Skin of body (tissue), 2 donors: ENCODE results near the gene DISC1. TPM values are rescaled to one million over a fixed set of nuclear protein-coding genes. Genes with fewer than 3 reads are reported as not detected.

ENCODE experiments used
- DNase-seq: peaks from one replicate; lab custom pipeline; 2025; lab: John Stamatoyannopoulos, UW
- total RNA-seq: library from RNA; depleted of rRNA; stranded (reverse); fragments of >200 nt; gene quantifications from one replicate; pipeline ENCODE4 v1.2.3, GENCODE V29; 2014

The DISC1 gene
- total RNA-seq, 1 donor from 2014 or later, result 13.9 TPM

DNA sequence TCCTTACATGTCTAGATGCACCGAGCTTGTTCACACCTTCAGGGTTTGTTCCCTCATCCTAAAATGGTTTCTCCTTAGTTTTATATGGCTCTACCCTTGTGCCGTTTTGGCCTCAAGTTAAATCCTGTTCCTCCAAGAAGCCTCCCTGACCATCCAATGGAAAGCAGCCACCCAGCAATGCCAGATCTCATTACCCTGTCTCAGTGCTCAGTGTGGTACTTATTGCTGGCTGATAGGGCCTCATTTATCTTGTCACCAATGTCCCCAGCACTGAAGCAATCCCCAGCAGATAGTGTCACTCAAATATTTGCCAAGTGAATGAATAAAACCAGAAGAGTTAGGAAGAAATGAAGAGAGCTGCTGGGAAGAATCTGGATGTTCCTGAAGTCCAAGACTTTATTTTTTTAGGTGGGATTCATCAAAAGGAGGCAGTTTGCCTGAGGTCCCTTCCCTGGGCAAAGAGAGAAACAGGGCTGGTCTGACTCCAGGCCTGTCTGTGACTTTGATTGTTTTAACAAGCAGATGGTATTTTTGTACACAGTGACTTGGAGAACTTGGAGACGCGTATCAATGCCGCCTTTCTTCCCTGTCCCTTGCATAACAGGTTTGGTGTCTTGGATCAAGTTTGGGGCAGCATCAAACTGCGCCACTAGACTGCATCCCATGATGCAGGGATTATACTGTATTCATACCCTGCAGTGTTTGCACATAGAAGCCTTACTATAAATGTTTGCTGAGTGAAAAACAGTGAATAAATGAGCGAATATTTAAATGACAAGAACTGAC is 221.2 kb downstream of the DISC1 start:
- no peak for DNase-seq

DNA sequence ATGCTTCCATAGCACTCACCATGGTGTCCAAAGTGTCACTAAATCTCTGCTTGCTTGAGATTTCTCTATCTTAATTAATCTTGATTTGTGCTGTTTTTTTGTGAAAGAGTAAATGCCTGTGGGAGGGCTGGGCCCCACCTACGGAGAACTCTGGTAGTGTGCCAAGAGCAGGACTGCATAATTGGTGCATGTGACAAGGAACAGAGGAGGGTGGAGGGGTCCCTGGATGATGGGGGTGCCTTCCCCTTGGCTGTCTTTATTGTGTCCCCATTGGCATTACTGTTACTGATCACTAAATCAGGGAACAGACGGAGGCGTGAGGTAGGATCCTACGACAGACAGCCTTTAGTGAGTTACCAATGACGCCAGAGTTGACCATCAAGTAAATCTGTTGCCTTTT is 223.4 kb downstream of the DISC1 start:
- no peak for DNase-seq

DNA sequence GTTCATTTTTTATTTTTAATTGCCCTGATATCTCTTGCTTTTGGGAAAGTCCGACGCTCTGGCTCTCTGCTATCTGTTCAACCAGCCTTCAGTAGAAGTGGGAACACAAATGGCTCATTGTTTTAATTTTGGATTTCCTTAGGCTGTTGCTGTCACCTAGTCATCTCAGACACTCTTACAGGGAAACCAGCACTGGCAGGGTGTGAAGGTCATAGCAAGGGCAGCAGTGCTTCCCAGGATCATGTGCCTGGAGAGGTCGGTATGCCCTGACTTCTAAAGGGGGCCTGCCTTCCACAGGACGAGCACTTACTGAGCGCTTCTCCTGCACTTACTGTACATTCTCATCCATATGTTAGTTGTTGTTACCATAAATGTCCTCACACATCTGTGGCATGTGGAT is 224.2 kb downstream of the DISC1 start:
- no peak for DNase-seq

DNA sequence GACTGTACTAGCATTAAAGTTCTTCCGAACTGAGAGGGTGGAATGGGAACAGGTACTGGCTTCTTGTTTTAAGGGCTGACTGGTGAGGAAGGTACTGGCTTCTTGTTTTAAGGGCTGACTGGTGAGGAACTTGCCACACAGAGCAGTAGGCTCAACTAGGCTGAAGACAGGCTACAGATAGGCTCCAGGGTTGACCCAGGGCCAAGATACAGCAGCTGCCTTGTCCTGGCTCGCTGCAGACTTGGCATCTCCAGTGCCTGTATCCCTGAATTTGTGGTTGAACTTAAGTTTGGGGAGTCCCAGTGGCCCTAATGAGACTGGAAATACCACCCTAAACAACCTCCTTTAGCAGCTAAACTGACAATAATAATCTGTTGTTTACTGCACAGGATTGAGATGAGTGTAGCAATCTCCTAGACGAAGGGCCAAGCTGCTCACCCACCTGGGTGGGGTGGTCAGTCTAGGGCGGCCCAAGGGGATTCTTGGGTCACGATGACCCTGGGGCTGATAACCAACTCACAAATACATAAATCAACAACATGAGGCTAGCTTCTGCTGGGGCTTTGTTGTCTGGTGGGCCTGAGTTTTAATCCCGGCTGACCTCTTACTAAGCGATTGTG is 227.1 kb downstream of the DISC1 start:
- no peak for DNase-seq

DNA sequence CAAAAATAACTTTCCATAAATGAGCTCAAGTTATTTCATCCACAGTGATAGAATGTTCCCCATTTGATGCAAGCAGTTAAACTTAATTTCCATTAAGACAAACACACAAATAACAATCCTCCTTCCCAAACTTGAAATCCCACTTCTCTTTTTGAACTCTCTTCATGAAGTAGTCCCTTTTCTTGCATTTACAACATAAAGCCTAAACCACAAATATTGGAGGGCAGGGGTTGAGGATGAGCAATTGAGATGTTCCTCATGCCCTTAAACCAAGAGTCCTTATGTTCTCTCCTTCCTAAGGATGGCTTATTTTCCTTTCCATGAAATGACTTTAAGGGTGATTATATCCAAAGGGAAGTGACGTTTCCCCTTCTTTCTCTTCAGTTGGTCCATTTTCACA is 228.8 kb downstream of the DISC1 start:
- DNase-seq, result no peak

DNA sequence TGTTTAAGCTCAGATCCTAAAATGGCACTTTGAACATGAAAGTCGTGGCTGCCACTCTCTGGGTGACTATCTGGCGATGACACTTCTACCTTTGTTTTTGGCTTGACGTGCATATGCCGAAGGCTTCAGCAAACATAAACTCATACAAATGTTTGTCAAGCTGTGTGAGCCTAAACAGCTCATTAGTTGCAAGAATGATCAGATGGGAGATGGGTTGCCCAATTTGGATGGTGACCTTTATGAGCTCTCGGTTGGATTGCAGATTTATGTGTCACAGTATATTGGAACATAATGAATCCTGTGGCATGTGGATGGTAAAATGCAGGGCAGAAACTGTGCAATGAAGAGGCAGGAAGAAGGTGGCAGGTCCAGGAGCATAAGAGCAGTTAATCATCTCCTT is 229.3 kb downstream of the DISC1 start:
- DNase-seq, result no peak

DNA sequence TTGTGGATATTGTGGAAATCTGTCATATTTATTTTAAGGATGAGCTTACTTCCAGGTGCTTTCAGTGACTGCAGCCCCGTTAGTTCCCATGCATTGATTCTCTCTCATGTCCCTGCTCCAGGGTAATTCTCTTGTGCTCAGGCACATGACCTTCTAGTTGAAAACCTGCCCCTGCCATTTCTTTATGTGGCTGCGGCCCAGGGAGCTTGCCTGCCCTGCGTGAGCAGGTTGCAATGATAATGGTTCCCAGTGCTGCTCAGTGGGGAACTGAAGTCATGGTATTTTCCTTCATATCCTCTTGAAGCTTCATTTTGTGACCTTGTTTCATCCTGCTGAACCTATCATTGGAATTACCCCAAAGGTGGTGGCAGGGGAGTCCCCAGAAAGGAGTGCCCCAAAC is 229.8 kb downstream of the DISC1 start:
- DNase-seq, result no peak

DNA sequence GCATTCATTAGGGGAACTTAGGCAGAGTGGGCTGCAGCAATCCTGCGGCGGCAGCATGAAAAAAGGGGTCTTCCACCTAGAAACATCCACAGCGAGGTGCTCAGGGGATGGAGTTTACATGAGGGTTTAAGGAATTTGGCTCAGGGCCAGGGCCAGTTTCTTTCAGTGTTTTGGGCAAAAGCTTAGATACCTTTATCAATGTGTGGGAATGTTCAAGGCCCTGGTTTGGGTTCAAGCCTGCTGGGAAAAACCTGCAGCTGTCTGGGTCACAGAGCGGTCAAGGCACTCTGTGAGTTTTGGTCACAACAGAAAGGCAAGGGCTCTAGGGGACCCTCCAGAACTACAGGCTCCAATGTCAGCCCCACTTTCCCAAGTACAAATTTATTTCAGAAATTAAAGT is 230.3 kb downstream of the DISC1 start:
- no peak for DNase-seq

DNA sequence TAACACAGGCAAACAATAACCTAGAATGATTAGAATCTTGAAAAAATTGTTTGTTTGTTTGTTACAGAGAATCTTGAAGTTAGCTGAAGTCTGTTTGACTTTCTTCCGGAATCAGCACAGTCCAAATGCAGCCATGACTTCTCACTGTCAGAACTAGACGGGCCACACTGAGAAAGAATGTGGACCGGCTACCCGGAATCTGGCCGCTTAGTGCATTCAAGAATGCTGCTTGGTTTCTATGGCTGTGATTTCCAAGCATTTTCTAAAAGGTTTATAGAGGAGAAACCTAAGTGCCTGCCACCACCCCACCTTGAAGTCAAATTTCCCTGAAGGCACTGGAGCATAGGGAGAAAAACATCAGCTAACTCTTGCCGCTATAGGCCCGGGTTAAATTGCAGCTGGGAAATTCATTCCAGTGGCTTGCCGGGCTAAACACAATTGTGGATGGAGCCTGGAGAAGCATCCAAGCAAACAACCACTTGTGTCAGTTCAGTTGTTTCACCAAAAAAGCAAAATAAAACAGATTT is 231.1 kb downstream of the DISC1 start:
- DNase-seq, result no peak

DNA sequence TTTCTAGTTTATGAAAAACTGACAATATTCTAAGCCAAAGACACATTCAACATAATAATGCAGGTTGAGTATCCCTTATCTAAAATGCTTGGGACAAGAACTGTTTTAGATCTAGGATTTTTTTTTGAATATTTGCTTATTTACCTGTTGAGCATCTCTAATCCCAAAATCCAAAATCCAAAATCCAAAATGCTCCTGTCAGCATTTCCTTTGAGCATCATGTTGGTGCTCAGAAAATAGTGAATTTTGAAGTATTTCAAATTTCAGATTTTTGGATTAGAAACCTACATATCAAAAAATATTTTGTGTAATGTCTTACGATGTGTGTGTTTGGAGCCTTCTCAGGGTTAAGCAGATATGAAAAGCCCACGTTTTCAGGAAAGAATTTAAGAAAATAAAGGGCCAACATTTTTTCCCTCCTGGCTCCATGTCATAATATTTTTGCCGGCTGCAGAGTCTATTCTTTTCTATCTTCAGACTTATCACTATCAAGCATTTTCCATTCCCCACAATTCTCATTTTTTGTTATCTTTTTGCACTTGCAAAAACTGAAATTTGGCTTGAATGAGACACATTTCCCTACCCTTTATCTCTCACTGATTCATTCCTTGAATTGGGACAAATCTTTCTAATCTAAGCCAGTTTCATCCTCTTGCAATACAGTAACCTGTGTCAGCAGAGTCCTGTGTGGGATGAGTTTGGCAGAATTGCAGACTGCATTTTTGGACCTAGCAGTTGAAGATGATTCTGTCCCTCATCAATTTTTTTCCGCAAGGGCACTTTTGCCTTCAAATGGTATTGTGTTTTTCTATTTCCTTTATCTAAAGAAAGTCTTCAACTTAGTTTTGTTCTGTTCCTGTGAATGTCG is 233.9 kb downstream of the DISC1 start:
- DNase-seq, result no peak

DNA sequence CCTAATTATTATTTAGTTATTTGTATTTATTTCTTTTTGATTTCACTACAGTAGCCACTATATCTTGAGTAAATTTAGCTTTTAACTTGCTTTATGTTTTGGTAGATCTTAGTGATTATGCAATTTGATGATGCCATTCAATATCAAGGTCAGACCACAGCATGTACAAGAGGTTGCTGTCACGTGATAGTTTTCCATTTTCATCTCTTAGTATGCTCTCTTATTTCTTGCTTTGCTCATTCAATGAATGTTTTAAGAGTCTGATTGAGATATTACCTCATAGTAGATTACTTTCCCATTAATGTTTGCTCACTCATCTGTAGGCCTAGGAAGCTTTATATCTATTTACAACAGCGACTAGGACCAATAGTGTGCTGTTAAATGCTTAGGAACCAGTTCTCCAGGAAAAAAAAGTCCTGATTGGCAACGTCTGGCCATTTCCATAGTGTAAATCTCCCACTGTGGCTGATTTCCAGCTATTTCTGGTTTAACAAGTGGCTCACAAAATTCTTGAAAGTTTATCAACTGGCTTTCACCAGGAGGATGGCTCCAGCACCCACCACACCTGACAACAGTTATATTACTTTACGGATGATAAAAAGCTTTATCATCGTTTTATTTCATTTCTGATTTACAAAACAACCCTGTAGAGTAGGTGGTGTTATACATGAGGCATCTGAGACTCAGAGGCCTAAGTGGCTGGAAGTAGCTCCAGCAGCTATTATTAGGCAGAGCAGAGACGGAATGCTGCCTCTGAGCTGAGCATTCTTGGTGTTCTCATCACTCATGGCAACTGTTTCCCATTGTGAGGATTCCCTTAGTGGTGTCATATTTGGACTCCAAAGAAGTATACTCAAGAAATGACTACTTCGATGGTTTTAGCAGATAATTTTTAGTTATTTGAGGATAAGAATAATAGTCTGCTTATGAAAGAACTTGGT is 235.2 kb downstream of the DISC1 start:
- peak; percentile 33 for DNase-seq

DNA sequence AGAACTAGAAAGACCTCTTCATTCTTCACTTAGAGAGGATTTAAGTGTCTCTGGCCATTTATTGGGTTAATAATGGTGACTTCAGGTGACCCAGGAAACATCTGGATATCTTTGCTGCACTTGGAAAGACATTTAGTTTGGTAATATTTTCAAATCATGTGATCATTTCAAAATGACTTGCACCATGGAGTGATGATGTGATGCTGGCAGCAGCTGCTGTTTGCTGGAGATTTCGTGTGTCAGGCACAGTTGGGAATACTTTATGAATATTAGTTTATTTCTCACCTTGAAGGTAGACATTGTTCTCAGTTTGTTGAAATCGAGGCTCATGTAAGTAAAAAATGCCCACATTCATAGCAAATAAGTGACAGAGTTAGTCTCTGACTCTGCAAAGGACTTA is 236.0 kb downstream of the DISC1 start:
- no peak for DNase-seq

DNA sequence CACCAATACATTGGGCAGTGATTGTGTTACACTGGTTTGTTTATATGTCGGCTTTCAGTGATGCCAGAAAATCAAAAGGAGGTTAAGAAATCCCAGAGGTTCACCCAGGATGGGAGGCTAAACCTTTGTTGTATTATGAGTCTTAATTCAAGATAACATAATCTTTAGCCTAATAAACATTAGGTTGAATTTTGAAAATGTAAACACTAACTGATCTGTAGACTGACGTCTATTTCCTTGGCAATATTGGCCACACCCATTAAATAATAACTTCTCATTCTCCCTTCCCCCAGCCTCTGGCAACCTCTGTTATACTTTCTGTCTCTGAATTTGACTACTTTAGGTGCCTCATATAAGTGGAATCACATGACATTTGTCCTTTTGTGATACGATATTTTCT is 238.7 kb downstream of the DISC1 start:
- no peak for DNase-seq

DNA sequence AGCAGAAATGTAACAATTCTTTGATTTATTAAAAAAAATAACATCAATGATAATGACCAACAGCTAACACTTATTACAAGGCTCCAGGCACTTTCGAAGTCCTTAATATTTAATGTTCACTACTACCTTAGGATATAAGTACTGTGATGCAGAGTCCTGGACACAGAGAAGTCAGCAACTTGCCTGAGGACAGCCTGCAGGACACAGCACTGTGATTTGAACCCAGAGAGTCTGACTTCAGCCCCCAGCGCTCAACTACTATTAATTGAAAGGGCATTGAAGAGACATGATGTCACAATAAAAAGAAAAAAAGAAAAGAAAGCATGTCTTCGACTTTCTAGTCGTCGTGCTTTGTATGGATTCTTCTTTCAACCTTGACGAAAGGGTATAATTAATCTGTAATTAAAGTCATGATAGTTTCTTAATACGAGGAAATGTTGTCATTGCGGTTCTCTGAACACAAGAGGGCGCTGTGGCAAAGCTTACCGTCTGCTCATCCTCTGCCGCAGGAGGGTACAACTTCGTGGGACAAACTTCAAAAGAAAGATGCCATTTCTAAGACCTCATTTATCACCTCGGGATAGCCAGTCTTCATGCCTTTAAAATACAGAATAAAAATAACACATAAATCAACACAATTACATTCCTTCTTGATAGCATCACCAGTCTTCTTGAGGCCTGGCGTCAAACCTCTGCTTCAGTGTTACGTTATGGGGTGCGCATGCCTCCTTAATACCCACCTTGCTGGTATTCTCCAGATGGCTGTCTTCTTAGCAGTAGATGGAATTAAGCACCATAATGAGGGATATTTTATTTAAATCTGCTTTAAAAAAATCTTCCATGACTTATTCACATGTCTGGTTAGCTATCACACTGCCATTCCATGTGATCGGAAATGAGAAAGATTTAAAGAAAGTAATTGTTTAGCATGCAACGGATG is 240.1 kb downstream of the DISC1 start:
- peak; percentile 39 for DNase-seq

DNA sequence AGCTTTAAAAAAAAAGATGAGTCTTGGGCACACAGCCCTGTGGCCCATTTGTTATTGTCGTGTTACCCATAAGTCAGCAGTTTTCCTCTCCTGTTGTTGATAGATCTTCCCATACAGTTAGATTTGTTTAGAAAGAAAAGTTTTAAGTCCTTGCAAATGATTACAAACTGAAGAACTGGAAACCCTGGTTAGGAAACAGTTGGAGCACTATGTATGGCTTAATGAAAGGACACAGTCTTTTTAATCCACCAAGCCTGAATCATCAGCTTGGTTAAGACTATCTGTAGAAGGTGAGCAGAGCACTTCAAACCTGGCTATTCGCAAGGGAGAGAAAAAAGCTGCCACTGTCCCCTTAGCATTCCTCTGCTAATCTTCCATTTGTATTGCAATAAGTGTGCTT is 241.0 kb downstream of the DISC1 start:
- DNase-seq, result no peak

DNA sequence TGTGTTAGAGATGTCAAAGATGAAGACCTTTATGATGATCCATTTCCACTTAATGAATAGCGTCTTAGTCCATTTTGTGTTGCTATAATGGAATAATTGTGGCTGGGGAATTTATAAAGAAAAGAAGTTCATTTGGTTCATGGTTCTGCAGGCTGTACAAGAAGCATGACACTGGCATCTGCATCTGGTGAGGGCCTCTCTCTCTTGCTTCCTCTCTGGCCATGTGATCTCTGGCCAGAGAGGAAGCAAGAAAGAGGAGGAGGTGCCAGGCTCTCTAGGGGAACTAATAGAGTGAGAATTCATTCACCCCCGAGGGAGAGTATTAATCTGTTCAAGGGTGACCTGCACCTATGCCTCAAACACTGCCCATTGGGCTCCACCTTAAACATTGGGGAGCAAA is 242.8 kb downstream of the DISC1 start:
- no peak for DNase-seq

DNA sequence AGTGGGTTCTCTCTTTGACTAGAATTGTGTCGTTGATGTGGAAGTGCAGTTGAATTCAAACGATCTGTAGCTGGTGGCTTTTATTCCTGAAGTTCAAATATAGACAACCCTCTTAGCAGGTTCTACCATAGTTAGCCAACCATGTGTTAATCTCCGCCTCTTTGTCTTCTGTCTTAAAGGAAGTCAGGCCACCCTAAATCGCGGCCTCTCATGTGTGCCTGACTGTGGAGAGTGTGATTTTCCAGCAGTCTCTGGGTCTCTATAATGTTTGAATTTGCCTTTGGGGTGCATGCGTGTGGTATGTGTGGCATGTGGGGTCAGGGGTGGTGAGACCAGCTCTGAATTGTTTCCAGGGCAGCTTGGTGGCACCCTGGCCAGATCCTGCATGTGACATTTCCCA is 244.9 kb downstream of the DISC1 start:
- no peak for DNase-seq

DNA sequence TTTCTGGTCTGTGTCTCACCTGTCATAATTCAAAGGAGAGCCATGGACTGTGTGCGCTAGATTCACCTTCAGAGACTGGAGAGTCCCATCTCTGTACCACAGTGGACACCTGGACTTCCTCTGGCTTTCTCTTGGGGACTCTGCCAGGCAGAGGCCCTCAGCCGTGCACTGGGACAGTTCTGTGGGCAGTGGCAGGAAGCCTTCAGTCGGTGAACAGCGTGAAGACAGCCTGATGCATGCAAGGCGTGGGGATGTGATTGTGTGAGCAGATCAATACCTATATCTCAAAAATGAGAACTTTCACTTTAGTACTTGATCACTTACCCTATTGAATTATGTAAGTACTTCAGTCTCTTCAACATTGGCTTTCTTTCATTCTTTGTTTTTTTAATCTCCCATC is 245.3 kb downstream of the DISC1 start:
- DNase-seq, result no peak

DNA sequence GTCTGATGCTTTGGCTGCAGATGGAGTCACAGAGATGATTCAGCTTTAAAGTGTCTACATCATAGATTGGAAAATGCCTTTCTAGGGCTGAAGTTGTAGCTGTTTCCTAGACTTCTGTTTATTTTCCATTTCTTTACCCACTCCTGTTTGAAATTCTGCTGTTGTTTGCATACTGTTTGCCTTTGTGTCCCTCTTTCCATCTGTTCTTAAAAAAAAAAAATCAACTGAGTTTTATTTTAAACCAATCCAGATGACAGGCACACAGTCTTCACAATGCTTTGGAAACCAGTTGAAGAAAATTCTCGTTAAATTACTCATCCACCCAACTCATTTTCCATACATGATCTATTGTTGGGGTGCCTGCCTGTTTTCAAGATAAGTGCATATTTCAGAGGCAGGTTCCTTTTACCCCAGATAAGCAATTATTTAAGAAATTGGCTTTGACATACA is 245.9 kb downstream of the DISC1 start:
- DNase-seq, result peak; percentile 41

DNA sequence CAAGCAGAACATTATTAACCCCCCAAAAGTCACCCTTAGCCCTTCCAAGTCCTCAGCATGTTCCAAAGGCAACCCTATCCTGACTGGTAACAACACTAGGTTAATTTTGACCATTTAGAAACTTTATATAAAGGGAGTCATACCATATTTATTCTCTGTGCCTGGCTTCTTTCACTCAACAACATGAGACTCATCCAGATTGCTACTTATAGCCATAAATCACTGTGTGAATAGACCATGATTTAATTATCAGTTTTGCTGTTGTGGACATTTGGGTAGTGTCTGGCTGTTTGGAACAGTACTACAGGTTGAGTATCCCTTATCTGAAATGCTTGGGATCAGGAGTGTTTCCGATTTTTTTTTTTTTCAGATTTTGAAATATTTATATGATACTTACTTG is 252.1 kb downstream of the DISC1 start:
- no peak for DNase-seq
